HFF-Myc (cell line): ENCODE measurements around the gene THTPA.

Experiments
- DNase-seq: peaks from one replicate; pipeline ENCODE4 v3.0.0-alpha.2; 2011; ENCODE audit warnings: low read depth; ENCODE audit errors: extremely low read depth
- H3K4me3 ChIP-seq: replicated peaks from 2 replicates; pipeline ENCODE4 v1.5.1; 2011; ENCODE audit warnings: low read depth, mild to moderate bottlenecking, control low read depth, low read length
- CTCF ChIP-seq: IDR thresholded peaks from 2 replicates; pipeline ENCODE4 v1.5.1; 2012; ENCODE audit warnings: mild to moderate bottlenecking, low read depth, low read length, control low read depth; ENCODE audit errors: missing control alignments

Gene THTPA

GRCh38 chr14:23555533-23555881 lies 564 bp upstream of the THTPA start:
- TF ChIP-seq CTCF: no peak
- DNase-seq: no peak
- H3K4me3 ChIP-seq: peak overlapping the region; percentile 49

- peak overlapping the region; percentile 49 for H3K4me3 ChIP-seq
- DNase-seq: no peak
- TF ChIP-seq CTCF: no peak
Measured at GRCh38 chr14:23556700-23557440, 799 bp downstream of the THTPA start.

GRCh38 chr14:23557521-23557920 lies 1.4 kb downstream of the THTPA start:
- DNase-seq: no peak
- no peak for TF ChIP-seq CTCF

GRCh38 chr14:23557946-23558345 lies 1.9 kb downstream of the THTPA start:
- no peak for DNase-seq
- no peak overlapping the region; the same call in 1 of the 2 replicates for H3K4me3 ChIP-seq
- TF ChIP-seq CTCF: no peak

More at GRCh38 chr14:23557521-23557920, 1.4 kb downstream of the THTPA start:
- H3K4me3 ChIP-seq: peak overlapping the region; percentile 49

- DNase-seq: no peak
- no peak for TF ChIP-seq CTCF
- no peak overlapping the region for H3K4me3 ChIP-seq
Measured at GRCh38 chr14:23558346-23559009, 2.4 kb downstream of the THTPA start.

- TF ChIP-seq CTCF: peak; percentile 99
- no peak overlapping the region for H3K4me3 ChIP-seq
- DNase-seq: no peak
Measured at GRCh38 chr14:23559010-23559925, 3.2 kb downstream of the THTPA start.
